Tibial nerve (tissue), 4 donors: ENCODE measurements around the gene SMPX. TPM values are rescaled to one million over a fixed set of nuclear protein-coding genes. Genes with fewer than 3 reads are reported as not detected.

Experiments
- DNase-seq, 2 donors: peaks; one replicate each; pipeline ENCODE4 v3.0.0-alpha.2; 2019; ENCODE audit warnings: low spot score in 2 of 2
- H3K27ac ChIP-seq, 4 donors: fragments of 200-600 bp; sonication (generic) in 3 of 4; one replicate each; pipeline ENCODE4 v1.5.1; 2017 to 2019; ENCODE audit warnings: mild to moderate bottlenecking in 1 of 4
- H3K27me3 ChIP-seq, 2 donors: fragments of 200-600 bp; sonication (generic) in 1 of 2; one replicate each; pipeline versions ENCODE4 v1.5.1 to v1.6.0; 2017 to 2019
- H3K36me3 ChIP-seq, 3 donors: fragments of 200-600 bp; sonication (generic); one replicate each; pipeline ENCODE4 v1.5.1; 2018 to 2019
- H3K4me1 ChIP-seq, 4 donors: fragments of 200-600 bp; sonication (generic) in 3 of 4; one replicate each; pipeline ENCODE4 v1.5.1; 2017 to 2019
- H3K4me3 ChIP-seq, 4 donors: fragments of 200-600 bp; sonication (generic) in 3 of 4; one replicate each; pipeline ENCODE4 v1.5.1; 2017 to 2019; ENCODE audit warnings: mild to moderate bottlenecking in 1 of 4, moderate library complexity in 1 of 4
- H3K9me3 ChIP-seq, 4 donors: fragments of 200-600 bp; sonication (generic) in 3 of 4; one replicate each; pipeline ENCODE4 v1.5.1; 2017 to 2019
- CTCF ChIP-seq, 5 experiments: fragments of 200-600 bp in 3 of 5; fragments of 450-650 bp in 2 of 5; sonication (generic) in 3 of 5; IDR thresholded peaks; one replicate each; pipeline ENCODE4 v1.5.1; 2016 to 2019; ENCODE audit warnings: antibody characterized with exemption in 5 of 5, mild to moderate bottlenecking in 3 of 5, moderate library complexity in 2 of 5
- EP300 ChIP-seq, 2 donors: sonication (generic); formaldehyde crosslinking; IDR thresholded peaks; one replicate each; pipeline ENCODE4 v1.6.1; 2017; ENCODE audit warnings: antibody characterized with exemption in 2 of 2, mild to moderate bottlenecking in 1 of 2
- POLR2A ChIP-seq, 2 donors: fragments of 450-650 bp; IDR thresholded peaks; one replicate each; pipeline ENCODE4 v1.6.1; 2017; ENCODE audit warnings: antibody characterized with exemption in 2 of 2, mild to moderate bottlenecking in 2 of 2, moderate library complexity in 2 of 2
- WGBS, 2 donors: methylation state at CpG; one replicate each; pipeline ENCODE4 v1.1.5; 2018; 5-methylcytosine and 5-hydroxymethylcytosine counted together
- total RNA-seq, 4 donors: library from RNA; depleted of rRNA; stranded (reverse); fragments of >200 nt; gene quantifications; one replicate each; pipeline ENCODE4 v1.1.0, GENCODE V29; 2016

Gene SMPX
- total RNA-seq, 4 donors from 2014 or later = not detected

GRCh38 chrX:21770631-21771321 is 12.9 kb upstream of the SMPX start:
- H3K4me3 ChIP-seq = no peak overlapping the region
- H3K9me3 ChIP-seq = no peaks in the 10 kb centered on the region
- TF ChIP-seq CTCF (IDR thresholded peaks at IDR 0.05) = no peak
- H3K36me3 ChIP-seq = no peaks in the 10 kb centered on the region
- H3K4me1 ChIP-seq = no peaks in the 10 kb centered on the region
- DNase-seq = no peak
- H3K27me3 ChIP-seq = no peaks in the 10 kb centered on the region
- 84 to 90% methylated on average over 3 to 9 of the region's 10 CpGs for WGBS, 2 donors
- H3K27ac ChIP-seq = no peak overlapping the region

GRCh38 chrX:21766101-21766500 is 8.2 kb upstream of the SMPX start:
- Histone ChIP-seq H3K27ac (no peak overlapping the region), H3K9me3 (no peaks in the 10 kb centered on the region), H3K27me3 (no peaks in the 10 kb centered on the region), H3K4me3 (no peak overlapping the region), H3K4me1 (no peaks in the 10 kb centered on the region), H3K36me3 (no peaks in the 10 kb centered on the region)
- TF ChIP-seq CTCF (IDR thresholded peaks at IDR 0.05) = no peak
- no peak for TF ChIP-seq POLR2A (IDR thresholded peaks at IDR 0.05)
- TF ChIP-seq EP300 (IDR thresholded peaks at IDR 0.05) = no peak
- DNase-seq = no peak

GRCh38 chrX:21764008-21764407 is 6.1 kb upstream of the SMPX start:
- H3K4me3 ChIP-seq = no peak overlapping the region
- no peaks in the 10 kb centered on the region for H3K4me1 ChIP-seq
- H3K36me3 ChIP-seq = no peaks in the 10 kb centered on the region
- WGBS, 2 donors = 69 to 78% methylated on average over 3 of the region's 3 CpGs
- TF ChIP-seq CTCF (IDR thresholded peaks at IDR 0.05) = no peak
- no peak for TF ChIP-seq EP300 (IDR thresholded peaks at IDR 0.05)
- no peak for TF ChIP-seq POLR2A (IDR thresholded peaks at IDR 0.05)
- no peak overlapping the region for H3K27ac ChIP-seq
- DNase-seq = no peak
- no peaks in the 10 kb centered on the region for H3K9me3 ChIP-seq
- H3K27me3 ChIP-seq = no peaks in the 10 kb centered on the region

GRCh38 chrX:21758488-21758887 is 572 bp upstream of the SMPX start:
- Histone ChIP-seq H3K9me3 (no peaks in the 10 kb centered on the region), H3K27ac (no peak overlapping the region), H3K36me3 (no peaks in the 10 kb centered on the region), H3K4me3 (no peak overlapping the region), H3K4me1 (no peaks in the 10 kb centered on the region), H3K27me3 (peaks cover 0 to 14% of the 10 kb centered on the region in 2 donors)
- TF ChIP-seq POLR2A (IDR thresholded peaks at IDR 0.05) (no peak), EP300 (IDR thresholded peaks at IDR 0.05) (no peak)
- no peak for DNase-seq
- 64 to 86% methylated on average over 1 of the region's 1 CpG for WGBS, 2 donors

- no peak for TF ChIP-seq CTCF (IDR thresholded peaks at IDR 0.05)
- no peak for TF ChIP-seq EP300 (IDR thresholded peaks at IDR 0.05)
- no peak for TF ChIP-seq POLR2A (IDR thresholded peaks at IDR 0.05)
- Histone ChIP-seq H3K4me1 (no peaks in the 10 kb centered on the region), H3K27ac (no peak overlapping the region), H3K4me3 (no peak overlapping the region), H3K27me3 (peaks cover 0 to 14% of the 10 kb centered on the region in 2 donors), H3K9me3 (no peaks in the 10 kb centered on the region), H3K36me3 (no peaks in the 10 kb centered on the region)
- no peak for DNase-seq
- 69 to 78% methylated on average over 6 of the region's 6 CpGs for WGBS, 2 donors
Measured at GRCh38 chrX:21756785-21757529, 959 bp downstream of the SMPX start.
